ENCODE measurements around the gene LTBP1. TPM values are rescaled to one million over a fixed set of nuclear protein-coding genes. Genes with fewer than 3 reads are reported as not detected.

LTBP1 gene
- total and polyA plus RNA-seq, 2 donors (not counting 1 experiment from before 2014, with no cell fraction given) = 0.69 TPM; not detected in 1

DNA sequence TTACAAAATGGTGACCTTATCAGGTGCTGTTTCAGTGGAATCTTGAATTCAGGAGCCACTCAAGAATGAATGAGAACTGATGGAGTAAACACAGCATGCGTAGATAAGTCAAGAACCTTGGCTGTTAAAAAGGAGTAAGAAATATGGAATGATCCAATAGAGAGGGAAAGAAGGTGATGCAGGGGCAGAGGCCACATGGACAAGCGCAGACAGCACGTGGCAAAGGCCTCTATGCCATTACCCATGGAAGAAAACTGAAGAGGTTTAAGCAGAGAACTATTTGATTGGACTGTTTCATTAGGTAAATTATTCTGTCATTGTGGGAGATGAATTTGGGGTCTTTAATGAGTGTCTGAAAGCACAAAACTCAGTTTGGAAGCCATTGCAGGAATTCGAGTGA lies 387.3 kb downstream of the LTBP1 start:
- H3K79me2 ChIP-seq (ENCODE audit: control insufficient read depth, insufficient read depth, low read length) = no peaks in the 10 kb centered on the region
- no peaks in the 10 kb centered on the region for H4K20me1 ChIP-seq (ENCODE audit: control insufficient read depth, insufficient read depth, low read length, poor library complexity, severe bottlenecking)
- peaks cover 0 to 9% of the 10 kb centered on the region in 2 donors for H3K4me1 ChIP-seq (ENCODE audit: control insufficient read depth in 2 of 2, insufficient read depth in 2 of 2, low read length in 2 of 2)
- Mint-ChIP-seq H3K4me3 (no peak overlapping the region), H3K9me3 (ENCODE audit: insufficient read depth) (no peaks in the 10 kb centered on the region), H3K27me3 (peaks cover 5% of the 10 kb centered on the region), H3K4me1 (peaks cover 10% of the 10 kb centered on the region), H3K27ac (no peak overlapping the region)
- H3K9me3 ChIP-seq (ENCODE audit: control extremely low read depth in 1 of 3, control insufficient read depth in 2 of 3, insufficient read depth in 1 of 3, low read length in 2 of 3) = no peaks in the 10 kb centered on the region
- H3K27ac ChIP-seq (ENCODE audit: low read length in 2 of 2) = no peak overlapping the region
- WGBS (ENCODE audit: insufficient coverage) = 98% methylated on average over 4 of the region's 4 CpGs
- CTCF ChIA-PET = no interaction called here
- no peaks in the 10 kb centered on the region for H3K36me3 ChIP-seq (replicated peaks in 1 of 2; ENCODE audit: control extremely low read depth in 1 of 2, control insufficient read depth in 1 of 2, extremely low read depth in 1 of 2, insufficient read depth in 2 of 2, low read length in 1 of 2)
- no peak overlapping the region for H3K4me3 ChIP-seq (ENCODE audit: control extremely low read depth in 1 of 5, extremely low read depth in 1 of 5, insufficient read depth in 1 of 5, low read depth in 2 of 5, low read length in 4 of 5)
- no peak for ATAC-seq (ENCODE audit: low read depth)
- intact Hi-C loops (cut with micrococcal nuclease) = no loop called here
- no peak for DNase-seq
- H2AFZ ChIP-seq (ENCODE audit: insufficient read depth, low read depth, low read length, poor library complexity, severe bottlenecking) = no peak overlapping the region
- POLR2A ChIA-PET = no interaction called here
- no peaks in the 10 kb centered on the region for H3K27me3 ChIP-seq (replicated peaks in 1 of 4; ENCODE audit: control extremely low read depth in 1 of 4, control insufficient read depth in 3 of 4, insufficient read depth in 4 of 4, low read length in 3 of 4)
- no peak overlapping the region for H3K9ac ChIP-seq (ENCODE audit: low read length)
- TF ChIP-seq EZH2 (IDR thresholded peaks at IDR 0.05; ENCODE audit: borderline replicate concordance, insufficient read depth, low read depth, low read length, poor library complexity, severe bottlenecking) = no peak
- no peak for TF ChIP-seq CTCF (IDR thresholded peaks at IDR 0.05)
- no peak overlapping the region for H3K4me2 ChIP-seq (replicated peaks; ENCODE audit: low read depth, low read length, poor library complexity, severe bottlenecking)

- Histone ChIP-seq H3K27ac (ENCODE audit: low read length in 2 of 2) (no peak overlapping the region), H3K27me3 (replicated peaks in 1 of 4; ENCODE audit: control extremely low read depth in 1 of 4, control insufficient read depth in 3 of 4, insufficient read depth in 4 of 4, low read length in 3 of 4) (no peaks in the 10 kb centered on the region), H3K36me3 (replicated peaks in 1 of 2; ENCODE audit: control extremely low read depth in 1 of 2, control insufficient read depth in 1 of 2, extremely low read depth in 1 of 2, insufficient read depth in 2 of 2, low read length in 1 of 2) (no peaks in the 10 kb centered on the region), H3K4me1 (ENCODE audit: control insufficient read depth in 2 of 2, insufficient read depth in 2 of 2, low read length in 2 of 2) (peaks cover 0 to 9% of the 10 kb centered on the region in 2 donors), H4K20me1 (ENCODE audit: control insufficient read depth, insufficient read depth, low read length, poor library complexity, severe bottlenecking) (no peaks in the 10 kb centered on the region), H3K79me2 (ENCODE audit: control insufficient read depth, insufficient read depth, low read length) (no peaks in the 10 kb centered on the region), H3K9ac (ENCODE audit: low read length) (no peak overlapping the region), H3K4me3 (ENCODE audit: control extremely low read depth in 1 of 5, extremely low read depth in 1 of 5, insufficient read depth in 1 of 5, low read depth in 2 of 5, low read length in 4 of 5) (no peak overlapping the region), H2AFZ (ENCODE audit: insufficient read depth, low read depth, low read length, poor library complexity, severe bottlenecking) (no peak overlapping the region), H3K9me3 (ENCODE audit: control extremely low read depth in 1 of 3, control insufficient read depth in 2 of 3, insufficient read depth in 1 of 3, low read length in 2 of 3) (no peaks in the 10 kb centered on the region), H3K4me2 (replicated peaks; ENCODE audit: low read depth, low read length, poor library complexity, severe bottlenecking) (no peak overlapping the region)
- Mint-ChIP-seq H3K4me3 (no peak overlapping the region), H3K4me1 (peaks cover 10% of the 10 kb centered on the region), H3K9me3 (ENCODE audit: insufficient read depth) (no peaks in the 10 kb centered on the region), H3K27ac (no peak overlapping the region), H3K27me3 (peaks cover 12% of the 10 kb centered on the region)
- no peak for ATAC-seq (ENCODE audit: low read depth)
- WGBS (ENCODE audit: insufficient coverage) = 100% methylated on average over 1 of the region's 3 CpGs
- ChIA-PET POLR2A (no interaction called here), CTCF (no interaction called here)
- DNase-seq = no peak
- TF ChIP-seq EZH2 (IDR thresholded peaks at IDR 0.05; ENCODE audit: borderline replicate concordance, insufficient read depth, low read depth, low read length, poor library complexity, severe bottlenecking) (no peak), CTCF (IDR thresholded peaks at IDR 0.05) (no peak)
- intact Hi-C loops (cut with micrococcal nuclease) = no loop called here
Observed at GRCh38 chr2:33335516-33335915, 388.8 kb downstream of the LTBP1 start.
